Kidney epithelial cell (primary cell): ENCODE measurements around the gene RPS28. TPM values are rescaled to one million over a fixed set of nuclear protein-coding genes. Genes with fewer than 3 reads are reported as not detected.
"Not testable (repeated sequence)": the region's sequence is repeated elsewhere in the genome, so short reads cannot be mapped to it uniquely, and the experiment has no call there.

Experiments
- DNase-seq: peaks from one replicate; pipeline ENCODE4 v3.0.0-alpha.2; 2010; ENCODE audit warnings: low read depth
- H3K27me3 ChIP-seq: 2 replicates; pipeline ENCODE4 v1.6.0; 2011; ENCODE audit warnings: low read length; ENCODE audit not compliant: control insufficient read depth, insufficient read depth
- H3K36me3 ChIP-seq: 2 replicates; pipeline ENCODE4 v1.5.1; 2011; ENCODE audit warnings: low read length; ENCODE audit not compliant: control insufficient read depth, insufficient read depth
- H3K4me3 ChIP-seq: 2 replicates; pipeline ENCODE4 v1.5.1; 2011; ENCODE audit warnings: low read depth, mild to moderate bottlenecking, control low read depth, low read length
- total RNA-seq: library from RNA; depleted of rRNA; stranded (reverse); fragments of >200 nt; gene quantifications from 2 replicates; pipeline ENCODE4 v1.2.3, GENCODE V29; 2015
- TF ChIP-seq, protein P1 (sequence below): IDR thresholded peaks from 2 replicates; pipeline ENCODE4 v1.5.1; 2011; ENCODE audit warnings: mild to moderate bottlenecking, moderate library complexity, low read length, control low read depth, inconsistent platforms; ENCODE audit not compliant: insufficient read depth, poor library complexity, severe bottlenecking

RPS28 gene
- total RNA-seq, 1 donor from 2014 or later = 298 TPM

DNA sequence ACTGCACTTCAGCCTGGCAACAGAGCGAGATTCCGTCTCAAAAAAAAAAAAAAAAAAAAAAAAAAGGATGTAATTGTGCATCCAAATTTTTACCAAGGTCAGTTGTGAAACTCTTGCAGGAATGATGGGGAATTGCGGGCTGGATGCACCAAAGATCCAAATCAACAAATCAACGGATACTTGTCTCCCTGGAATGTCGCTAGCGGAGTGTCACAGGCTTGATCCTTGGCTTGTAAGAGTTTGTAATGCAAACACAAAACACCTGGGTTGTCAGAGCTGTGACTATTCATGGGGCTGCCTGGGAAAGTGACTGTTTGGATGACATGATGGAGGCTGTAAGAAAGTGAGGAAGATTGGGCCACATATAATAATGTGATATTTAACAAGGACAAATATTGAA is 17.5 kb downstream of the RPS28 start:
- Histone ChIP-seq H3K36me3 (no peaks in the 10 kb centered on the region), H3K27me3 (peaks cover 40% of the 10 kb centered on the region), H3K4me3 (no peak overlapping the region)
- DNase-seq = no peak
- TF ChIP-seq, protein P1, sequence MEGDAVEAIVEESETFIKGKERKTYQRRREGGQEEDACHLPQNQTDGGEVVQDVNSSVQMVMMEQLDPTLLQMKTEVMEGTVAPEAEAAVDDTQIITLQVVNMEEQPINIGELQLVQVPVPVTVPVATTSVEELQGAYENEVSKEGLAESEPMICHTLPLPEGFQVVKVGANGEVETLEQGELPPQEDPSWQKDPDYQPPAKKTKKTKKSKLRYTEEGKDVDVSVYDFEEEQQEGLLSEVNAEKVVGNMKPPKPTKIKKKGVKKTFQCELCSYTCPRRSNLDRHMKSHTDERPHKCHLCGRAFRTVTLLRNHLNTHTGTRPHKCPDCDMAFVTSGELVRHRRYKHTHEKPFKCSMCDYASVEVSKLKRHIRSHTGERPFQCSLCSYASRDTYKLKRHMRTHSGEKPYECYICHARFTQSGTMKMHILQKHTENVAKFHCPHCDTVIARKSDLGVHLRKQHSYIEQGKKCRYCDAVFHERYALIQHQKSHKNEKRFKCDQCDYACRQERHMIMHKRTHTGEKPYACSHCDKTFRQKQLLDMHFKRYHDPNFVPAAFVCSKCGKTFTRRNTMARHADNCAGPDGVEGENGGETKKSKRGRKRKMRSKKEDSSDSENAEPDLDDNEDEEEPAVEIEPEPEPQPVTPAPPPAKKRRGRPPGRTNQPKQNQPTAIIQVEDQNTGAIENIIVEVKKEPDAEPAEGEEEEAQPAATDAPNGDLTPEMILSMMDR = no peak

DNA sequence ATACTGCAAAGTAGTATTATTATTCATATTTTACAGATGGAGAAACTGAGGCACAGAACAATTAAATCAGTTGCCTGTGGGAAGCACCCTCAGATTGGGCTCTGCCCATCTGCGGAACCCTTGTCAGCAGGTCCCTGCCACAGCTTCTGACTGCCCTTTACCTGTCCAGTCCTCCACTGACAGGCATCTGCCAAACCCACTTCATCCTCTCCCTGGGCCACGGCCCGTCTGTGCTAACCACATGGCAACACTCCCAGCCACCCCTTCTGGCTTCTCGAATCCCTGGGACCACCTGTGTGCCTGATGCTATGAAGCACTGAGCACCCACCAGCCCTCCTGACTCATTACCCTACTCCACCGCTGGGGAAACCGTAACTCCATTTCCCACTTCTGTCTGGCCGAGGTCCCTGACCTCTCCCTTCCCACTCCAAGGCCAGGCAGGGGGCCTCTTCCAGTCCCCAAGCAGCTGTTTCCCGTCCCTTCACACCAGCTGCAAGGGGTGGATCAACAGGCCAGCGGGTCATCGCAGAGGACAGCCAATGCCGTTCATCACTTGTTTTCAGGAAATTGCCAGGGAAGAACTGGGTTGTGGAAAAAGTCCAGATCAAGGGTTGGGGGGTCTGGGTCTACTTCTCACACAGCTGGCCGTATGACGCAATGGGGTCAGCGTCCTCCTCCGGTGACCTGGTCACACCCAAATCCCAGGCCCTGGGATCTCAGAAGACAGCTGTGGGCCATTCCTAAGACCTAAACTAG is 19.2 kb downstream of the RPS28 start:
- H3K36me3 ChIP-seq = no peaks in the 10 kb centered on the region
- TF ChIP-seq, protein P1 = no peak
- peaks cover 27% of the 10 kb centered on the region for H3K27me3 ChIP-seq

DNA sequence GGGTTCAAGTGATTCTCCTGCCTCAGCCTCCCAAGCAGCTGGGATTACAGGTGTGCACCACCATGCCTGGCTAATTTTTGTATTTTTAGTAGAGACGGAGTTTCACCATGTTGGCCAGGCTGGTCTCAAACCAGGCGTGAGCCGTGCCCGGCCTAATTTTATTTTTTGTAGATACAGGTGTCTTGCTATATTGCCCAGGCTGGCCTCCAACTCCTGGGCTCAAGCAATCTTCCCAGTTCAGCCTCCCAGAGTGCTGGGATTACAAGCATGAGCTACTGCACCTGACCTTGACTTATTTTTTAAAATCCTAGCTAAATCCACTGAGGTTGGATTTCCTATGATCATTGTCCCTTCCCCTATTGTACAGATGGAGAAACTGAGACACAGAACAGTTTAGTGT is 20.2 kb downstream of the RPS28 start:
- not testable (repeated sequence) for H3K4me3 ChIP-seq, DNase-seq, H3K36me3 ChIP-seq
- H3K27me3 ChIP-seq = peaks cover 19% of the 10 kb centered on the region

More for the DNA sequence above, 19.2 kb downstream of the RPS28 start:
- DNase-seq = no peak
- no peak overlapping the region for H3K4me3 ChIP-seq

DNA sequence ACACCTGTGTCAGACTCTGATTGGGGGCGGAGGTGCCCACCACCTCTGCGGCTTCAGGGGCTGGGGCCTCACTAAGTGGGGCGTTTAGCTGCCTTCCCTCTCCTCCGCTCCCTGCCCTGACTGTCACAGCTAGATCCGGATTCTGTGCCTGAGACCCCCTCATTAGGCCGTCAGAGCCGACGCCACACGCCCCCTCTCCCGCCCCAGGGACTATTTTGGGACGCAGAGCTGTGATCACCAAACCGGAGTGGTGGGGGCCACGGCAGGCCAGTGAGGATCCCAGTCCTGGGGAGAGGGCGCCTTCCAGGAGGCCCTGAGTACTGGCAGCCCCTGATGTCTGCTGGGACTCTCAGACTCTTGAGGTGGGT is 21.0 kb downstream of the RPS28 start:
- TF ChIP-seq, protein P1 = no peak

DNA sequence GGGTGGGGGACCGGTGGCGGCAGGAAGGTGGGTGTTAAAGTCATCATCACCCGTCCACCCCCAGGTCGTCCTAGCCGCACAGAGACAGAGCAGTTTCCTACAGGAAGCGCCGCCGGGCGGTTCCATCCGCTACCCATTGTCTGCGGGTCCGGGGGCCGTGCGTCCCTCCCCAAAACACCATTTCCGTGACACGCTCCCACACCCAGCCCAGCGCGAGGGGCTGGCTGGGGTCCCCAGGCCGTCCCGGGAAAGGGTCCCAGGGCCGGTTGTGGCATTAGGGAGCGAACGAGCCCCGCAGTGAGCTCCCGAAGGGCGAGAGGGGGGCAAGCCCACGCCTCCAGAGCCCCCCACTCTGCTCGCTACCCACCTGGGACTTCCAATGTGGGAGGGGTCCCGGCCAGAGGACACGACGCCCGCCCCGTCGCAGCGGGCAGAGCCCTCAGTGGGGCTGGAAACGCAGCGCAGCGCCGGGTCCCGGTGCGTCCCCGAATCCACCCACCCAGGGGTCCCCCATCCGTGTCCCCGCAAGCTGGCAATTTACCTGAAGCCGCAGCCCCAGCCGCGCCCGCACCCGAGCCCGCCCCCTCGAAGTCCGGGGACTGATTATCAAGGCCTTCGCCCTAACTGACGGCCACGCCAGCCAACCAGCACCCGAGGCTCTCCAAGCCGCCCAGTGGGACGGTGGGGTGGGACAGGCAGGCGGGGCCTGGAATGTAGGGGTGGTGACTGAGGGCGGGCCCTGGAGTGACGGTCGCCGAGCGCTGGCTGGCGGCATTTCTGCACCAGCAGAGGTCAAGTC is 21.6 kb downstream of the RPS28 start, which contains the start of gene KANK3:
KANK3 (minus strand) TSS at position 579 of the 799 bp plus-strand sequence. CDS start 5,434 bp downstream, outside the sequence.
- Histone ChIP-seq H3K27me3 (peaks cover 19% of the 10 kb centered on the region), H3K36me3 (no peaks in the 10 kb centered on the region), H3K4me3 (peak within 1 kb of the TSS; percentile 38)
- peak; percentile 80 for DNase-seq
- TF ChIP-seq, protein P1 = no peak

More for the DNA sequence above, 21.0 kb downstream of the RPS28 start:
- no peak for DNase-seq
- H3K27me3 ChIP-seq = peaks cover 19% of the 10 kb centered on the region
- no peaks in the 10 kb centered on the region for H3K36me3 ChIP-seq
- no peak overlapping the region for H3K4me3 ChIP-seq

DNA sequence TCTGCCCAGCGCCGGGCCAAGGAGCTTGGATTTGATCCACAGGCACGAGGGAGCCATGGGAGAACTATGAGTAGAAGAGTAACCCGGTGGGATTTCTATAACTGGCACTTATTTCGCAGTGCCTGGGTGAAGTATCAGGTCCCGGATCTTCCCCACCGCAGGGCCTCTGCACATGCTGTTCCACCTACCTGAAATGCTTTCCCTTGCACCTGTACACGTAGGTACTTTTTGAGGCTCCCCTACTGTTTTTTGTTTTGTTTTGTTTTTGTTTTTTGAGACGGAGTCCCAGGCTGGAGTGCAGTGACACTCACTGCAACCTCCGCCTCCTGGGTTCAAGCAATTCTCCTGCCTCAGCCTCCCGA is 22.2 kb downstream of the RPS28 start:
- TF ChIP-seq, protein P1 = no peak
- DNase-seq = no peak
- H3K27me3 ChIP-seq = peaks cover 19% of the 10 kb centered on the region
- no peak overlapping the region for H3K4me3 ChIP-seq
- no peaks in the 10 kb centered on the region for H3K36me3 ChIP-seq

DNA sequence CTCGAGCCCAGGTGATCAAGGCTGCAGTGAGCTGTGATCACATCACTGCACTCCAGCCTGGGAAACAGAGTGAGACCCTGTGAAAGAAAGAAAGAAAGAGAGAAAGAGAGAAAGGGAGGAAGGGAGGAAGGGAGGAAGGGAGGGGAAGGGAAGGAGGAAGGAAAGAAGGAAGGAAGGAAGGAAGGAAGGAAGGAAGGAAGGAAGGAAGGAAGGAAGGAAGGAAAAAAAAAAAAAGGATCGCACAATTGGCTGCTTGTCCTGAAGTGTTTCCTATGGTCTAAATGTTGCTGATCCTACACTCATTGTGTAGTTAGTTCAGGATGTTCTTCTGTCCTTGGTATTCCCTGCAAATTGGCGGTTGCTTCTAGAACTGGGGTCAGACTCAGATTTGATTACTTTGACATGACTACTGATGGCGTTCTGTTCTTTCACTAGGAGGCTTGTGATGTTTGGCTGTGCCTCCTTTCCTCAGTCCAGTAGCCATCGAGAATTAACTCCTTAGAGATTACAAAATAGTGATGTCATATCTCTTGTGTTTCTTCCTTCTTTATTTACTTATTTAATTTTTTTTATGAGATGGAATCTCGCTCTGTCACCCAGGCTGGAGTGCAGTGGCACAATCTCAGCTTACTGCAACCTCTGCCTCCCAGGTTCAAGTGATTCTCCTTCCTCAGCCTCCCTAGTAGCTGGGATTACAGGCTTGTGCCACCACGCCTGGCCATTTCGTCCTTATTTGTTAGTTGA is 28.5 kb downstream of the RPS28 start:
- not testable (repeated sequence) for H3K36me3 ChIP-seq, H3K4me3 ChIP-seq, H3K27me3 ChIP-seq, DNase-seq
